ENCODE measurements around the gene KIF13A.

Gene KIF13A

GRCh38 chr6:17870300-17871188 is 116.9 kb downstream of the KIF13A start:
- H3K4me1 ChIP-seq = no peaks in the 10 kb centered on the region
- DNase-seq = no peak
- no peak overlapping the region for H3K4me3 ChIP-seq (ENCODE audit: low read depth, low read length)
- TF ChIP-seq CTCF (IDR thresholded peaks at IDR 0.05; ENCODE audit: low read depth, low read length) = no peak
- no peaks in the 10 kb centered on the region for H3K9me3 ChIP-seq
- H3K27me3 ChIP-seq = no peaks in the 10 kb centered on the region
- no peaks in the 10 kb centered on the region for H3K36me3 ChIP-seq

GRCh38 chr6:17869753-17870050 is 117.7 kb downstream of the KIF13A start:
- Histone ChIP-seq H3K9me3 (no peaks in the 10 kb centered on the region), H3K36me3 (no peaks in the 10 kb centered on the region), H3K4me3 (ENCODE audit: low read depth, low read length) (no peak overlapping the region), H3K4me1 (no peaks in the 10 kb centered on the region), H3K27me3 (no peaks in the 10 kb centered on the region)
- DNase-seq = no peak
- no peak for TF ChIP-seq CTCF (IDR thresholded peaks at IDR 0.05; ENCODE audit: low read depth, low read length)

DNA sequence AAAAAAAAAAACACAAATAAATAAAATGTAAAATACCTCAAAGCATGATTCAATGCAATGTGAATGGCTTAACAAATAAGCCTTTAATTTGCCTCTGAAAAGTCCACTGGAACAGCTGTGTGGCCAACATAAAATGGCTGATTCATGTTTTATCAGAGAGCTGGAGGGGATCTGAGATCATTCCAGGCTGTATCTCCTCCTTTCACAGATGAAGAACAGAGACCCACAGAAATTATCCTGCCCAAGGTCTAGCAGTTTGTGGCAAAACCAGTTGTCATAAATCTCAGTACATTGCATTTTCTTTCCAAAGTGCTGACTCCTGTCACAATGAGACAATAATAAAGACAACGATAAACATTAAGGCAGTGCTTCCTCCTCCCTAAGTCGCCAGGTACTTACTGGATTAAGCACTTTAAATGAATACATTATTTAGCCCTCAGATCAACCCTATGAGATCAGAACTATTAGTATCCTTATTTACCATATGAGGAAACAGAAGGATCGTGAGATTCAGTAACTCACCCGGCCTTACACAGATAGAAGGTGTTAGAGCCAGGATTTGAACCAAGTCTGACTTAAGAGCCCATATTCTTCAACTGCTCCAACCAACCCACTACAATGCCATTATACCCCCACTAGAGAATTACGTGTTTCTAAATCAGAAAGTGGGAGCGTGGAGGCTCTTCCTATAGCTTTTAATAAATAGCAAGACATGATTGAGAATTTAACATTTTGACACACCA is 118.3 kb downstream of the KIF13A start:
- no peaks in the 10 kb centered on the region for H3K36me3 ChIP-seq
- no peak overlapping the region for H3K4me3 ChIP-seq (ENCODE audit: low read depth, low read length)
- H3K27me3 ChIP-seq = no peaks in the 10 kb centered on the region
- TF ChIP-seq CTCF (IDR thresholded peaks at IDR 0.05; ENCODE audit: low read depth, low read length) = no peak
- no peaks in the 10 kb centered on the region for H3K4me1 ChIP-seq
- DNase-seq = no peak
- H3K9me3 ChIP-seq = no peaks in the 10 kb centered on the region

- no peak for TF ChIP-seq CTCF (IDR thresholded peaks at IDR 0.05; ENCODE audit: low read depth, low read length)
- no peak overlapping the region for H3K4me3 ChIP-seq (ENCODE audit: low read depth, low read length)
- no peaks in the 10 kb centered on the region for H3K27me3 ChIP-seq
- no peaks in the 10 kb centered on the region for H3K36me3 ChIP-seq
- no peaks in the 10 kb centered on the region for H3K9me3 ChIP-seq
- DNase-seq = no peak
- H3K4me1 ChIP-seq = no peaks in the 10 kb centered on the region
Observed at GRCh38 chr6:17867880-17868279, 119.6 kb downstream of the KIF13A start.

DNA sequence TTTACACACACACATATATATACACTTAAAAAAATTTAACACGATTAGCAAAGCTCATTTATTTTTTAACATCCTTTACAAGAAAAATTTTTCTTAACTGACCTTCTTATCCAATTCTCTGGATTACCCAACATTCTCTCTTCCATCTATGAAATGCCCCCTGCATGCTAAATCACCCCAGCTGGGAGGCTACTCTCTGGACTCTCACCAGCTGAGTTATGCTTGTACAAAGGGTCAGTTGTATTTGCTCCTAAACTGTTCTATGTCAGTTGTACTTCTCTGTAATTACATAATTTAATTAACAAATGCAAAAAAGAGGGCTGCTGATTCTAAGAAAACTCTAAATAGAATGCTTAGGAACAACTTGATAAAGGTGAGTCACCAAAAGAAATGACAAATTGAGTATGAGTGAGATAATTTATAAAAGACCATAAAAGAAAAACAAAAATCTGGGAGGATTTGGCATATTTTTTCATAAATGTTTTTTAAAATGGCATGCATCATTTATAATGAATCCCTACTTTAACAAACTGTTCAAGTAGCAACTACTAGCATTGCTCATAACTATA is 120.5 kb downstream of the KIF13A start:
- Histone ChIP-seq H3K4me3 (ENCODE audit: low read depth, low read length) (no peak overlapping the region), H3K36me3 (no peaks in the 10 kb centered on the region), H3K4me1 (no peaks in the 10 kb centered on the region), H3K9me3 (no peaks in the 10 kb centered on the region), H3K27me3 (no peaks in the 10 kb centered on the region)
- TF ChIP-seq CTCF (IDR thresholded peaks at IDR 0.05; ENCODE audit: low read depth, low read length) = no peak
- no peak for DNase-seq
